Neural progenitor cell (in vitro differentiated cells): Measurements from ENCODE around the gene GRK3.

ENCODE experiments used
- EZH2 ChIP-seq: fragments of 200-600 bp; sonication (generic); IDR thresholded peaks from 2 replicates; pipeline ENCODE4 v1.6.1; 2017; ENCODE audit warnings: antibody characterized with exemption, mild to moderate bottlenecking, moderate library complexity
- TF ChIP-seq, protein P1 (sequence below): fragments of 200-600 bp; sonication (generic); IDR thresholded peaks from 2 replicates; pipeline ENCODE4 v1.5.1; 2017; ENCODE audit warnings: antibody characterized with exemption, mild to moderate bottlenecking

DNA sequence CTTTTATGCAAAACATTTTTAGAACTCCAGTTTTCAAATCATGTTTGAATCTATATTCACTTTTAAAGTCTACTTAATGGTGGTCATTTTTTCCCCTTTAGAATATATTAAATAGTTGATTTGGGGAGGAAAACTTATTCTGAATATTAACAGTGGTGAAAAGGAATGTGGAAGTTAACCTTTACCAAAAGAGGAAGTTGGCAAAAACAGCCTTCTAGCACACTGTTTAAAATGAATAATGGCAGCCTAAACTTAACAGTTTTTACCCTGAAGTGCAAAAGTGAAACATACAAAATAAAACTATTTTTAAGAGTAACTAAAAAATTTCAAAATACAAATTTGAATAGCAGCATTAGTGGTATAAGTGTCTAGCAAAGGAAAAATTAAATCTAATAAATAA lies 86.4 kb downstream of the GRK3 start:
- TF ChIP-seq, protein P1, sequence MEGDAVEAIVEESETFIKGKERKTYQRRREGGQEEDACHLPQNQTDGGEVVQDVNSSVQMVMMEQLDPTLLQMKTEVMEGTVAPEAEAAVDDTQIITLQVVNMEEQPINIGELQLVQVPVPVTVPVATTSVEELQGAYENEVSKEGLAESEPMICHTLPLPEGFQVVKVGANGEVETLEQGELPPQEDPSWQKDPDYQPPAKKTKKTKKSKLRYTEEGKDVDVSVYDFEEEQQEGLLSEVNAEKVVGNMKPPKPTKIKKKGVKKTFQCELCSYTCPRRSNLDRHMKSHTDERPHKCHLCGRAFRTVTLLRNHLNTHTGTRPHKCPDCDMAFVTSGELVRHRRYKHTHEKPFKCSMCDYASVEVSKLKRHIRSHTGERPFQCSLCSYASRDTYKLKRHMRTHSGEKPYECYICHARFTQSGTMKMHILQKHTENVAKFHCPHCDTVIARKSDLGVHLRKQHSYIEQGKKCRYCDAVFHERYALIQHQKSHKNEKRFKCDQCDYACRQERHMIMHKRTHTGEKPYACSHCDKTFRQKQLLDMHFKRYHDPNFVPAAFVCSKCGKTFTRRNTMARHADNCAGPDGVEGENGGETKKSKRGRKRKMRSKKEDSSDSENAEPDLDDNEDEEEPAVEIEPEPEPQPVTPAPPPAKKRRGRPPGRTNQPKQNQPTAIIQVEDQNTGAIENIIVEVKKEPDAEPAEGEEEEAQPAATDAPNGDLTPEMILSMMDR: no peak
- TF ChIP-seq EZH2: no peak
